Hepatocyte (in vitro differentiated cells): ENCODE measurements around the gene NCOR1.

Source experiments
- CTCF ChIP-seq: fragments of 200-600 bp; sonication (generic); IDR thresholded peaks from 2 replicates; pipeline ENCODE4 v1.5.1; 2016; ENCODE audit warnings: antibody characterized with exemption, mild to moderate bottlenecking; ENCODE audit not compliant: poor library complexity
- EZH2 ChIP-seq: fragments of 200-600 bp; sonication (generic); IDR thresholded peaks from 2 replicates; pipeline ENCODE4 v1.6.1; 2016; ENCODE audit warnings: antibody characterized with exemption, mild to moderate bottlenecking, borderline replicate concordance

- no peak for TF ChIP-seq EZH2
- TF ChIP-seq CTCF = no peak
Measured at GRCh38 chr17:16197276-16197675, 18.1 kb downstream of the NCOR1 start.
